T1000 (cell line): ENCODE results near the gene TMEM131.
"Not testable (repeated sequence)": the region's sequence is repeated elsewhere in the genome, so short reads cannot be mapped to it uniquely, and the experiment has no call there.

Experiments used
- DNase-seq: peaks from one replicate; lab custom pipeline; 2025; ENCODE audit warnings: mixed read lengths; lab: John Stamatoyannopoulos, UW

The TMEM131 gene

DNA sequence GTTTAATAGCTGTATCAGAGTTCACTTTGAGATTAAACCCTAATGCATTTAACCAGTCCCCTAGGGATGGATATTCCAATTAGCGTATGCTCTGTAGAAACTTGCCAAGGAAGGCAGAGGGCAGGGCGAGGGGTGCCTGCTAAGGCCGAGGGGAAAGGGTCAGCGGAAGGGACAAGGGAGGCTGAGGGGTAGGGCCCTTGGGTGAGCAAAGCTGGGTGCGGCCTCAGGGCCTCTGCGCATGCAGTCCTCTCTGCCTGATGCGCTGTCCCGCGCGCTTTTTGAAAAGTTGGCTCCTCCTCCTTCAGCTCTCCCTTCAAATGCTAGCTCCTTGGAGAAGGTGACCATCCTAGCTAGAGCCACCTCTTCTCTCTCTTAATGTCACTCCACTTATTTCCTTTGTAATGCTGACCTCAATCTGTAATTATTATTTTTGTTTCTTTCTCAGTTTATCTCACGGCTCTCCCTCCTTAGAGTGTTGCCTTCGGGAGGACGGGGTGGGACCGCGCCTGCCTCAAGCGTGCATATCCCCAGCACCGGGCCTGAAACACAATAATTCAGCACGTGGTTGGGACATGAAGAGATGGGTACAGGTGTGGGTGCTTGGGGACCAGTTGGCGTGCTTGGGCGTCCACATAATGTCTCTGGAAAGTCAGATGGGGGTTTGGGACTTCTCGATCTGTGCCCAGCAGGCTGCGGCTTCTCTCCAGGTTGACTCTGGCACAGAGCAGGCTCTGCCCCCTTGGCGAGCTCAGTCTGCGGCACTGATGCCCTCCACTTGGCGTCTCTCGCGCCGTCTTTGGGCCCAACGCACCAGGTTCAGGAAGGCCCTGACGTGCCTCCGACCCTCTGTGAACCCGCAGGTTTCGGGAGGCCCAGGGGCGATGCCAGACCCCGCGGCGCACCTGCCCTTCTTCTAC lies 272.3 kb downstream of the TMEM131 start:
- no peak for DNase-seq

DNA sequence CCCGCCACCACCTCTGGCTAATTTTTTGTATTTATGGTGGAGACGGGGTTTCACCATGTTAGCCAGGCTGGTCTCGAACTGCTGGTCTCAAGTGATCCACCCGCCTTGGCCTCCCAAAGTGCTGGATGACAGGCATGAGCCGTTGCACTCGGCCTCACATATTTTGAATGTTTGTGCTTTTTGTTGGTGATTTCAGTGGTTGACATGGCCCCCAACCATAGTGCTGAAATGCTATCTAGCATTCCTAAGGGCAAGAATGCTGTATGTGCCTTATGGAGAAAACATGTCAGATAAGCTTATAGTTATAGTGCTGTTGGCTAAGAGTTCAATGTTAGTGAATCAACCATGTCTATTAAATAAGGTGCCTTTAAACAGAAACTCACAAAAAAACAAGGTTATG lies 273.5 kb downstream of the TMEM131 start:
- DNase-seq, result no peak

DNA sequence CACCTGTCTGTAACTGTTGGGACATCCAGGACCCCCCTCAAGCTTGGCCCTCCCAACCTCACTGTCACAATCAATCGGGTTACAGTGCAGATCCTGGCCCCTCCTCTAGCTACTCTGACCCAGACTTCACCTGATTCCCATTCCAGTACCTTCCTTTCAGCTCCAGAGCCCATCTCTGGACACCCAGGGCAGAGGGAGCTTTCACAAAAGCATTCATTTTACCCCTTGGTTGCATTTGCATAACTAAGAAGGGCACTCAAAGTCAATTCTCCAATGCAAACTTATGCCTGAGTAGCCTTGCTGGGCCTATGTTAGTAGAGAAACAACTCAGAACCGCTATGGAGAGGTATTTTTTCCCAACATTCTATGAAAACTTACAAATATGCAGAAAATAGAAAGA lies 275.0 kb downstream of the TMEM131 start:
- no peak for DNase-seq

DNA sequence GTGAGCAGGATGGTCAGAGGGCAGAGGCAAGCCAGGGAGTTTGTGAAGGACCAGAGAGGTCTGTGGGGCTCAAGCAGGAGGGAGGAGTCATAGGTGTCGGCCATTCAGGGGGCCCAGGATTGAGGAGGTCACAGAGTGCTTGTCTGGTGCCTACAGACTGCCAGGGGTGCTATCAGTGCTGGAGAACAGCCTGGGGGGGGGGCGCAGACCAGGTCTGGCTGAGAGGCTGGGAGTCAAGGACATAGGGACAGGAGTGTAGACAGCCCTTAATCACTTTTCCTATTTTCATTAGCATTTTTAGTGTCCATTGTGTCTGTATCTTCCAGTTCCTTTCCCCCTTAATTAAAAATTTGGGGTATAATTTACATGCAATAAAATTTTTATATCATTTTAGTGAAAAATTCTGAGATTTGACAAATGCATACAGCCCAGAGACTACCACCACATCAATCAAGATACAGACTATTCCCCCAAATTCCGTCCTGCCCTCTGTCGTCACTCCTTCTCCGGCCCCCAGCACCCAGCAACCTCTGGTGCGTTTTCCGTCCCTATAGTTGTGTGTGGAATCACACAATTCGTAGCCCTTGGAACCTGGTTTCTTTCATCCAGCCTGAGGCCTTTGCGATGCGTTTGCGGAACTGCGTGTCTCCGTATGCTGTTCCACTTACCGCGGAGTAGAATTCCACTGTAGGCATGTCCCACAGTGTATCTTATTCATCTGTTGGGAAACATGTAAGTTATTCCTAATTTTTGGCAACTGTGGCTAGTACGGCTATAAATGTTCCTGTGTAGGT lies 276.2 kb downstream of the TMEM131 start:
- DNase-seq, result no peak

DNA sequence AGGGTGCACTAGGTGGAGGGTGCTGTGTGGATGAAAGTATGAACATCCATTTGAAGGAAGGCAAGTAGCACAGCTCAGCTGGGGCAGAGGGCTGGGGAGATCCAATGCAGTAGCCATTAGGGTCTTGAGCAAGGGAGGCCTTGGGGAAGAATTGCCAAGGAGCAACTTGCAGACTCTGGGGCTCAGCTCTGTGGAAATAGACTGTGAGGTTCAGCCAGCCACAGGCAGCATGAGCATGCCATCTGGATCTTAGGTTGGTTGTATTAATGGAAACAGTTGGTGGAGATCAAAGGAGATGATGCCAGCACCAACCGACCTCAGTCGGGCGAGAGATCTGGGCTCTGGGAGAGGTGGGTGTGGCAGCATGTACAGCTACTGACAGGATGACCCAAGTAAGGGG lies 276.8 kb downstream of the TMEM131 start:
- DNase-seq, result no peak

DNA sequence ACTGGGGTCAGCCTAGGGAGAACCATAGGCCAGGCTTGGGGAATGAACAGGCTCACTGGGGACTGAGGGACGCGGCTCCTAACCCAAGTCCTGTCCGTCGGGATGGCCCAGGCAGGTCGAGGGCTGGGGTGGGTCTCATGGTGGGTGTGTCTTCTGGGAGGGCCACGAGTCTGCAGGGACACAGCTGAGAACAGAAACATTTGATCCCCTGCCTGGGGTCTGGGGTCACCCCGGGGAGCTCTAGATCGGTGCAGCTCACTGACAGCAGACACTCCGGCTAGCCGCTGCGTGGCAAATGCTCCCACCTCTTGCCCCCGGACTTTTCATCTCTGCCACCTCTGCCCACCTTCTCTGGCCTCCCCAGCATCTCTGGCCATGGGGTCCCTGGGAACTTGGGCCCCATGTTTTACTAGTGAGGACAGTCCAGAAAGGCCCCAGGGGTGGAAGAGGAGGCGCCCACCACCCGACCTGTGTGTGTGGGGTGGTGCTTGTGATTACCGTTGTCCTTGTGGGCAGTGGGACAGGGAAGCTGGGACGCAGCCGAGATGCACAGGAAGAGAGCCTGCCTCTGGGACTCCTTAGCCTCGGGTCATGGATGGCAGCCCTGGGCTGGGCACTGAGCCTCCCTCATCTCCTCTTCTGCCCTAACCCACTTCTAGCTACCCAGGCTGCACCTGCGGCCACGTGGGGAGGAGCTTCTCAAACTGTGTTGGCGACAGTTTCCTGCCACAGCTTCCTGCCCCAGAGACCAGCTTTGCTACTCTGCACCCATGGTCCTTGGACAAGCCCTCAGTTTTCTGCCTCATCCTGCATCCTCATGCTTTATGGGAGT lies 277.5 kb downstream of the TMEM131 start:
- DNase-seq, result no peak

DNA sequence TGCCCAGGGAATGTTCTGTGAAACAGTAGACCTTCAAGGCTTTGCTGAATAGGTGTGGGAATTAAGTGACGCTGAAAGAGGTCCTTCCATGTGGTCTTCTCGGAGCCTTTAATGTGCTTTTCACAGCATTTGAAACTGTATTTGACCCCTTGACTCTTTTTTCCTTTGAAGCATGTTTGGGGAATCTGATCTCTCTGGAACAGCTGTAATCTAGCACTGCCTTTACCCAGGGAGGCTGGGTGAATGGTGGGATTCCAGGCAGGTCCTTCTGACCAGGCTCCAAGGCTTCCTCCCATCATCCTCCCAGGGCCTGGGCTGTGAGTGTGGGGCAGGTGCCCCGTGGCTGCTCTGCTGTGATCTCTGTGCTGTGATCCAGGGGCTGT lies 278.1 kb downstream of the TMEM131 start:
- DNase-seq, result no peak

DNA sequence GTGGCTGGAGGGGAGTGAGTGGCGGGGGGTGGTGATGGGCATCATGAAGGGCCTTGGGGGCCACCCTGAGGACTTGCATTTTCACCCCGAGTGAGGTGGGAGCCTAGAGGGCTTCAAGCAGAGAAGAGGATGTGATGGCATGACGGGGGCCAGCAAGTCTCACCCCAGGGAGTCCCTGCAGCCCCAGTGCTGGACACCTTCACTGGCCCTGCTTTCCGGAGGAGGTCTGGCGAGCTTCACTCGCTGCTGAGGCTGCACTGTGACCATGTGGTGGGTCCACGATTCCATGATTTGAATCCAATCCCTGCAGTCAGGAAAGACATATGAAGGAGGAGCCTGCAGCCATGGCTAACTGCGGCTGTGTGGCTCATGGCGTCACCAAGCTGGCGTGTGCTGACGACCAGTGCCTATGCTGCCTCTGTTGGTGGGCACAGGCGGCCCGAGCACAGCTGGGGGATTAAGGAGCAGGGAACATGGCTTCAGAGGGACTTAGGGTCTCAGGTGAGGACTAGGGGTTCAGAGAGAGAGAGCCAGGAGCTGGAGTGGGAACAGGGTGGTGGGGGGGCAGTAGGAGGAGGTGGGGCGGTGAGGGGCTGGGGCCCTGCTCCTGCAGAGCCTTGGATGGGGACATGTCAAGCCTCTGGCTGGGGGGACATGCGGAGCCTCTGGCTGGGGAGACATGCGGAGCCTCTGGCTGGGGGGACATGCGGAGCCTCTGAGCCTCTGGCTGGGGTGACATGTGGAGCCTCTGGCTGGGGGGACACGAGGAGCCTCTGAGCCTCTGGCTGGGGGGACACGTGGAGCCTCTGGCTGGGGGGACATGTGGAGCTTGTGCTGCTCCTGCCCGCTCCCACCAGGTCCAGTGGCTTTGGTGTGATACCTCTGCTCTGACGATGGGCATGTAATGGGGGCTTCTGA lies 278.8 kb downstream of the TMEM131 start:
- no peak for DNase-seq

DNA sequence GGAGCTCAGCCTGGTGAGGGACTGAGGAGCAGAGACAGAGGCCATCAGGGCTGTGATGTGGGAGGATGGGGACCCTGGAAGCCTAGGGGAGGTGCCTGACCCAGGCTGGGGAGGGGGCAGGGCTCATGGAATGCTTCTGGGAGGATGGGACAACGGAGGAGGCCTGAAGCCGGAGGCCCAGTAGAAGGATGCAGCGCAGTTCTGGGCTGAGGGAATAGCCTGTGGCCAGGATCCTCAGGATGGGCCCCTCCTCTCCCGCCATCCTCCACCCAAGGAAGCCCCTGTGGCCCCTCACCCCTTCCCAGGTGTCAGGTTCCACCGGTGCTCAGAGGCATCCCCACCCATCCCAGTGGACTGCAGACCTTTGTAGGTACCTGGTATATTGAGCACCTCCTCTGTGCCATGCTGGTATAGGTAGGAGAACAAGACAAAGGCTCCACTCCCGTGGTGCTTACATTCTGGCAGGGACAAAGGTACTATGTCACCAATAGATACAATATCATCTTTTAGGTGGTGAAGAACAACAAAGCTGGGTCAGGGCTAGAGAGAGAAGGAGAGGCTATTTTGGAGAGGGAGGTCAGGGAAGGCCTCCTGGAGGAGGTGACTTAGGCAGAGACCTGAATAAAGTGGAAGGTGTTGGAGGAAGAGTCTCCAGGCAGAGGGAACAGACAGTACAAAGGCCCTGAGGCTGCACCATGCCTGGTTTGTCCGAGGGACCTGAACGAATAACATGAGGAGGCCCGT lies 279.6 kb downstream of the TMEM131 start:
- DNase-seq, result no peak

DNA sequence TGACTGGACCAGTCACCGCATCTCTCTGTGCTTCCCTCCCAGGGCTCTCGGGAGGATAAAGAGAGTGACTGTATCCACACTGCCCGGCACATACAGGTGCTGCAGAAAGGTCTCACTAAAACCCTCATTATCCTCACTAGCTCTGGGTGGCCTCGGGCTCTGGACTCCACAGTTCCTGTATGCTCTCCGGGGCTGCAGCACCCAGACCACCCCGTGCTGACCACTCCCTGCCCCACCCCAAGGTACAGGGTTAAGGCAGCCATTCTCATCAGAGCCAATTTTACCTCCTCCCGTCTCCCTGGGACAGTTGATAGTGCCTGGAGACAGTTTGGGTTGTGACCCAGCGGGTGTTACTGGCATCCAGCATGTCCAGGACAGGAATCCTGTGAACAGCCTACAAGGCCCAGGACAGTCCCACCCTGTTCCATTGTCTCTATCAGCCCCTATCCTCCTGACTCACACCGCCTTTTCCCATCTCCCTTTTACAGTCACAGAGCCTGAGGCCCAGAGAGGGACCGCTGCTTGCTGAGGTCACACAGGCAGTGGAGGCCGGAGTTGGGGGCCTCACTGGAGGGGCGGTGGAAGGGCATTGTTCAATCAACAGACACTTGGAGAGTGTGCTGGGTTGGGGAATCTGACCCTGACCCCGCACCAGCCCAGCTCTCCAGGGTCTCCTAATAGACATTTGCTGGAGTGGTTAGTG lies 280.6 kb downstream of the TMEM131 start:
- no peak for DNase-seq

DNA sequence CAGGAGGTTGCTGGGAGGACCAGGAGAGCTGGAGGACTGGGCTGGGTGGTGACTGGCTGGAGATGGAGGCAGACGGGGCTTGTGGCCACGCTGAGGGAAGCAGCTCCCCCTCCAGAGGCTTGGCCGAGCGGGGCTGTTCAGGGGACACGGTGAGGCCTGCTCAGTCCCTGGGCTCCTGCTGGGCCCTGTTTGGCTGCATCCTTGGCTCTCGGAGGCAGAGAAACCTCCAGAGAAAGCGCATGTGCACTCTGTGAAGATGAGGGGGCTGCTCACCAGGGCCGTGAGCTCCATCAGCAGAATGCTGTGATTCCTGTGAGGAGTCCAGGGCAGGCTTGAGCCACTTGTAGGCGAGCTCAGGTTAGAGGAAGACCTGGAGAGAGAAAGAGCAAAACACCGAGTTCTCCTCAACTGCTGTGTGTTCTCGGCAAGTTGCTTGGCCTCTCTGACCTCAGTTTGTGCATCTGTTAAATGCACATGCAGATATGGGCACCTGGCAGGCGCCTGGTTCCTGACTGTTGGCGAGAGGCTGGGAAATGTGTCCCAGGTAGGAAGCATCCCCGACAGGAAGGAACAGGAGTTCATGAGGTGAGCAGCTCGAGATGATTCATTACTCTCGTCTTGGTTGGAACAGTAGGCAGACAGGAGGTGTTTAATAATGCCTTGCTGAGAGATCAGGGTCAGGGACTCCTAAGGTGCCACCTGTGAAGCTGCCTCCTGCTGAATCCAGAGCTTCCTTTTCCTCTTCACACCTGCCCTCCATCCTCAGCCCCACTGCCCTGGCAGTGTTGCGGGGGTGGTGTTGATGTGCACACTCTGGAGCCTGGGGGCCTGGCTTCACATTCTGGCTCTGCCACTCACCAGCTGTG lies 281.4 kb downstream of the TMEM131 start:
- no peak for DNase-seq

DNA sequence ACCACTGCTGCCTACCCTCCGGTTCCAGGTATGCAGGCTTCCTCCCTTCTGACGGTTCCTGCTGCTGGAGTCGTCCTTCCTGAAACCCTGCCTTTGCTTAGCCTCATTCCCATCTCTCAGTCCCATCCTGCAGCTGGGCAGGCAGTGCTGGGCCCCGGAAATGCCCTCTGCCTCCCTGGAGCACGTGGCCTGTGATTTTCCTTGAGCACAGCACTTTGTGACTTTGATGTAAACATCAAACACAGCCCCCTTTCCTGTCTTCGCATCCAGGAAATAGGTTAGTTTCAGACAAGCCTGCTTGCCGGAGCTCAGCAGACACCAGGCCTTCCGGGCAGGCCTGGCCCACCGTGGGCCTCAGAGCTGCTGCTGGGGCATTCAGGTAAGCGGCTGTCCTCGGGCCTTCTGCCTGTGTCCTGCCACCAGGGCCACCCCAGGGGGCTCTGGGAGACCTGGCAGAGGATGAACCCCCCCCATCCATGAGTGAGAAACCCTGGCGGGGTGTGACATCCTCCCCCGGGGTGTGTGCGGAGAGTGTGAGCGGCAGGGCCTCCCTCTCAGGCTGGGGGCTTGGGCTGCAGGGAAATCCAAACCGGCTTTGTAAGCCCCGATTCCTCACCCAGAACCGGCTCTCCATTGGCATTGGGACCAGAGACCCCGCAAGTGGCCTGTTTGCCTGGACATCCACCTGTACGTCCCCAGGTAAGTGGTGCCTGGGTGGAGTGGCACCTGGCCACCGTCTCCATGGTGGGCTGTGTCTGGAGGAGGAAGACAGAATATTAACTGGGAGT lies 282.3 kb downstream of the TMEM131 start, which contains the start of gene ZAP70:
ZAP70 (plus strand) TSS at position 281 of the 788 bp plus-strand sequence. CDS start 10,461 bp downstream, outside the sequence.
- no peak for DNase-seq

DNA sequence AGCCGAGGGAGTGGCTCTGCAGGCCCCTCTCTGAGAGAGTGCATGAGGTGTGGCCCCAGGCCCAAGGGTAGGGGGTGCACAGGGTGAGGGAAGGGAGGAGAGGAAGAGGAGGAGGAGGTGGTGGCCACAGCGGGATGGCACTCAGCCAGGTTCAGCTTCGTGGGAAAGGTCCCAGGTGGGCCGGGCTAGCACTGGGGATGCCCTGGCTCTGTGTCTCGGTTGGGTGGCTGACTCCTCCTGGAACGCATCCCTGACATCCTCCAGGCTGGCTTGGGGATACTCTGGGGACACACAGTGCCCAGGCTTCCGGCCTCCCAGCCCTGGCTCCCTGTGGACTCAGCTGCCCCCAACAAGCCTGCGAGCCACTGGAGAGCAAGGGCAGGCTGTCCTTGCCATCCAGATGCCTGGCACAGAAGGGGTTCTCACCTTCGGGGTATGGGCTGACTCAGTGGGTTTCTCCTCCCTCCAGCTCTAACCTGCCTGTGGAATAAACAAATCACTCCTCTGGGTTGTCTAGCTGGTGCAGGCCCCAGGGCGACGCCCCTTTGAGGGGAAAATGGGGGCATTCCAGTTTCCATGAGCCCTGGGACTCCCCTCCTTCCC lies 283.0 kb downstream of the TMEM131 start:
- no peak for DNase-seq

DNA sequence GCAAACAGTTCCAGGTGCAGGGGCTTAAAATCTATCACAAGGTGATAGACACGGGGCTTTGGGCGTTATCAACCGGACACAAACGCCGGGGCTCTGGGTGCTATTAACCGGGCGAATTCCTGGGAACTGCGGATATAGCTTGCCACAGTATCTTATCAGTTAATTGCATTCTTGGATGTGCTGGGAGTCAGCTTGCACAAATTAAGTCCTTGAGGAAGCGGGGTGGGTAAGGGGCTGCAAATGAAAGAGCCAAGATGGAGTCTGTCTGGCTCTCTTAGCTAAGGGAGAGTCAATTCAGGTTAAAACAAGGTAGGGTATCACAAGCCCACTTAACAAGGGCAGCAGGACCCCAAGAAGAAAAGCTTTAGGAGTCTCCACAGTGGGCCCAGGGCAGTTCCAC lies 283.6 kb downstream of the TMEM131 start:
- not testable (repeated sequence) for DNase-seq

DNA sequence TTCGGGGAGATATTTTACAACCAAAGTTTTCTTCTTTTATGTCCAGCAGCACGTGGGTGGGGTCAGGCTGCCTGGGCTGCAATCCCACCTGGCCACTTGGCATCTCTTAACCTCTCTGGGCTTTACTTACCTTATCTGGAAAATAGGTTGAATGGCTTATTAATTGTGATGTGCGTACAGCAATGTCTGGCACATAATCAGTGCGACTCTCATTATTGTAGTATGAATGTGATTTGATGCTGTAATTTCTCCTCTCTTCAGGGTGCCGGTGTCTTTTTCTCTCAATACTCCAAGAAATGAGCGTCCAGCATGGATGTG lies 284.4 kb downstream of the TMEM131 start:
- DNase-seq, result no peak

DNA sequence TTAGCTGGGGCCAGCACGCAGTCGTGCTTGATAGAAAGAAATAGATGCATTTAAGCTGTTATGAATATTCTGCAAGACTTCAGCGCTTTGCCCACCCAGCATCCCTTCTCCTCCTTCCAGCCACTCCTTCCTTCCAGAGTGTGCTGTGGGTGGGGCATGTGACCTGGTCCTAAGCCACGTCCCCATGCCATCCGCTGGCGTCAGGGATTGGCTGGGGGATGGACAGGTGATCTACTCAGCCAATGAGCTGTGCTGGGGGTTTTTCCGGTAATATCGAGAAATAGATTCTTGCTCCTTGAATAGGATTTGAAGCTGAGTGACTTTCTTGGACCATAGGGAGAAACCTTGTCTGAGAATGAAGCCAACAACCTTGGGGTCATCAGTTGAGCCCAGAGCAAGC lies 287.1 kb downstream of the TMEM131 start:
- no peak for DNase-seq

DNA sequence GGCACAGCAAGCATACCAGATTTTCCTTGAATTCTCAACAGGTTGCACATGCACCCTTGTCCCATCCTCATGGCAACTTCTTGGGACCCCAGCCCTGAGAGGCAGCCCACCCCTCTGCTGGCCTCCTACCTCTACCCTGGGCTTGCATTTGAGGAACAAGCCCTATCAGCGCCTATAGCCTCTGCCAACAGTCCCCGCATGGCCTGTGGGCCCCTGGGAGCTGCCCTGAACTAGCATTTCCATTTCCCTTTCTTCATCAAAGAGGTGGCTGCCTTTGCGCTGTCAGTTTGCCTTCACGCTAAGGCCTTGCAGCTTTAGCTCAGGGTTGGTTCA lies 287.7 kb downstream of the TMEM131 start:
- DNase-seq, result no peak
